ENCODE data around the gene SSNA1. TPM values are rescaled to one million over a fixed set of nuclear protein-coding genes. Genes with fewer than 3 reads are reported as not detected.
A peak's percentile ranks its signal among the peaks of the same experiment; 100 is the strongest.

The SSNA1 gene
- total RNA-seq, 1 donor from 2014 or later = 52.7 TPM

GRCh38 chr9:137156567-137157375 lies 31.7 kb upstream of the SSNA1 start:
- Histone ChIP-seq H3K27ac (ENCODE audit: low read depth, low read length) (no peak overlapping the region), H3K4me1 (ENCODE audit: insufficient read depth, low read length) (no peaks in the 10 kb centered on the region), H3K4me3 (ENCODE audit: insufficient read depth, low read depth, low read length) (no peak overlapping the region), H2AFZ (ENCODE audit: low read depth, low read length) (peak overlapping the region; percentile 62), H3K27me3 (ENCODE audit: insufficient read depth, low read length) (peaks cover 21% of the 10 kb centered on the region), H3K9me3 (ENCODE audit: insufficient read depth, low read depth, low read length) (no peaks in the 10 kb centered on the region), H3K36me3 (ENCODE audit: insufficient read depth, low read length) (no peaks in the 10 kb centered on the region), H4K20me1 (ENCODE audit: insufficient read depth, low read length) (no peaks in the 10 kb centered on the region), H3K4me2 (ENCODE audit: low read length) (peak overlapping the region; percentile 85), H3K9ac (ENCODE audit: low read length) (no peak overlapping the region), H3K79me2 (ENCODE audit: insufficient read depth, low read length) (no peaks in the 10 kb centered on the region)
- Mint-ChIP-seq H3K27me3 (ENCODE audit: low read depth, unreplicated experiment) (peaks cover 55% of the 10 kb centered on the region), H3K36me3 (ENCODE audit: low read depth, unreplicated experiment) (no peaks in the 10 kb centered on the region), H3K4me1 (ENCODE audit: low read depth, unreplicated experiment) (peaks cover 2% of the 10 kb centered on the region), H3K4me3 (ENCODE audit: unreplicated experiment) (no peak overlapping the region), H3K9me3 (ENCODE audit: unreplicated experiment) (no peaks in the 10 kb centered on the region), H3K27ac (ENCODE audit: unreplicated experiment) (no peak overlapping the region)
- DNase-seq (ENCODE audit: low read depth) (no peak), FAIRE-seq (no peak)
- TF ChIP-seq CTCF (IDR thresholded peaks at IDR 0.05; ENCODE audit: insufficient read depth, low read depth, low read length) = no peak
- no peak for TF ChIP-seq EZH2 (IDR thresholded peaks at IDR 0.05; ENCODE audit: insufficient read depth, low read length)

GRCh38 chr9:137157618-137158415 lies 30.7 kb upstream of the SSNA1 start:
- H3K4me1 Mint-ChIP-seq (ENCODE audit: low read depth, unreplicated experiment) = peaks cover 2% of the 10 kb centered on the region
- H3K36me3 Mint-ChIP-seq (ENCODE audit: low read depth, unreplicated experiment) = no peaks in the 10 kb centered on the region
- Histone ChIP-seq H3K27me3 (ENCODE audit: insufficient read depth, low read length) (peaks cover 24% of the 10 kb centered on the region), H4K20me1 (ENCODE audit: insufficient read depth, low read length) (no peaks in the 10 kb centered on the region), H3K4me1 (ENCODE audit: insufficient read depth, low read length) (peaks cover 4% of the 10 kb centered on the region), H2AFZ (ENCODE audit: low read depth, low read length) (no peak overlapping the region), H3K4me2 (ENCODE audit: low read length) (no peak overlapping the region), H3K36me3 (ENCODE audit: insufficient read depth, low read length) (no peaks in the 10 kb centered on the region), H3K79me2 (ENCODE audit: insufficient read depth, low read length) (no peaks in the 10 kb centered on the region), H3K9ac (ENCODE audit: low read length) (no peak overlapping the region), H3K27ac (ENCODE audit: low read depth, low read length) (no peak overlapping the region), H3K9me3 (ENCODE audit: insufficient read depth, low read depth, low read length) (no peaks in the 10 kb centered on the region), H3K4me3 (ENCODE audit: insufficient read depth, low read depth, low read length) (no peak overlapping the region)
- no peak overlapping the region for H3K27ac Mint-ChIP-seq (ENCODE audit: unreplicated experiment)
- peaks cover 59% of the 10 kb centered on the region for H3K27me3 Mint-ChIP-seq (ENCODE audit: low read depth, unreplicated experiment)
- no peaks in the 10 kb centered on the region for H3K9me3 Mint-ChIP-seq (ENCODE audit: unreplicated experiment)
- TF ChIP-seq CTCF (IDR thresholded peaks at IDR 0.05; ENCODE audit: insufficient read depth, low read depth, low read length) (no peak), EZH2 (IDR thresholded peaks at IDR 0.05; ENCODE audit: insufficient read depth, low read length) (no peak)
- FAIRE-seq = no peak
- DNase-seq (ENCODE audit: low read depth) = no peak
- no peak overlapping the region for H3K4me3 Mint-ChIP-seq (ENCODE audit: unreplicated experiment)
